ENCODE results near the gene MYO6. TPM values are rescaled to one million over a fixed set of nuclear protein-coding genes. Genes with fewer than 3 reads are reported as not detected.

The MYO6 gene
- polyA plus RNA-seq, 1 donor (not counting 4 experiments of a cell fraction or from before 2014, with no cell fraction given): 24.5 TPM

GRCh38 chr6:75864446-75864845 lies 115.4 kb downstream of the MYO6 start:
- no peaks in the 10 kb centered on the region for H4K20me1 ChIP-seq (ENCODE audit: control insufficient read depth, extremely low read depth, insufficient read depth, low read length)
- H3K9me3 ChIP-seq (ENCODE audit: control insufficient read depth, low read depth, low read length): no peaks in the 10 kb centered on the region
- no peaks in the 10 kb centered on the region for H3K4me1 ChIP-seq (ENCODE audit: control insufficient read depth, extremely low read depth, insufficient read depth, low read length)
- dilution Hi-C loops (cut with MboI; ENCODE audit: extremely low pct_ligation_motif_present, low sequenced_read_pairs): no loop called here
- H3K9ac ChIP-seq (ENCODE audit: control insufficient read depth, extremely low read depth, insufficient read depth, low read length): no peak overlapping the region
- H2AFZ ChIP-seq (ENCODE audit: control insufficient read depth, low read length): no peak overlapping the region
- H3K36me3 ChIP-seq (ENCODE audit: control insufficient read depth in 2 of 2, extremely low read depth in 1 of 2, insufficient read depth in 2 of 2, low read length in 2 of 2): peaks cover 0 to 10% of the 10 kb centered on the region in 2 experiments
- no peak overlapping the region for H3K27ac ChIP-seq (ENCODE audit: control insufficient read depth, insufficient read depth, low read length)
- no peak overlapping the region for H3K4me3 ChIP-seq (ENCODE audit: control insufficient read depth in 2 of 3, extremely low read depth in 1 of 3, insufficient read depth in 2 of 3, low read depth in 1 of 3, low read length in 3 of 3)
- no peaks in the 10 kb centered on the region for H3K27me3 ChIP-seq (ENCODE audit: control insufficient read depth, extremely low read depth, insufficient read depth, low read length)
- TF ChIP-seq EZH2 (IDR thresholded peaks at IDR 0.05; ENCODE audit: low read length) (no peak), CTCF (optimal IDR thresholded peaks at IDR 0.05 in 1 of 3, IDR thresholded peaks at IDR 0.05 in 1 of 3, conservative IDR thresholded peaks at IDR 0.05 in 1 of 3; ENCODE audit: extremely low read depth in 1 of 3, insufficient read depth in 2 of 3, low read length in 3 of 3) (no peak)
- no peaks in the 10 kb centered on the region for H3K9me1 ChIP-seq (ENCODE audit: control insufficient read depth, extremely low read depth, insufficient read depth, low read length)
- DNase-seq (ENCODE audit: low read depth, low spot score) (no peak), FAIRE-seq (no peak)
- no peak overlapping the region for H3K4me2 ChIP-seq (ENCODE audit: control insufficient read depth, extremely low read depth, insufficient read depth, low read depth, low read length)
- H3K79me2 ChIP-seq (ENCODE audit: control insufficient read depth, insufficient read depth, low read length): no peaks in the 10 kb centered on the region

GRCh38 chr6:75870389-75870788 lies 121.3 kb downstream of the MYO6 start:
- no peak overlapping the region for H3K27ac ChIP-seq (ENCODE audit: control insufficient read depth, insufficient read depth, low read length)
- FAIRE-seq: no peak
- no peaks in the 10 kb centered on the region for H3K4me1 ChIP-seq (ENCODE audit: control insufficient read depth, extremely low read depth, insufficient read depth, low read length)
- peaks cover 3 to 12% of the 10 kb centered on the region in 2 experiments for H3K36me3 ChIP-seq (ENCODE audit: control insufficient read depth in 2 of 2, extremely low read depth in 1 of 2, insufficient read depth in 2 of 2, low read length in 2 of 2)
- H3K9me1 ChIP-seq (ENCODE audit: control insufficient read depth, extremely low read depth, insufficient read depth, low read length): no peaks in the 10 kb centered on the region
- H3K4me2 ChIP-seq (ENCODE audit: control insufficient read depth, extremely low read depth, insufficient read depth, low read depth, low read length): no peak overlapping the region
- H3K4me3 ChIP-seq (ENCODE audit: control insufficient read depth in 2 of 3, extremely low read depth in 1 of 3, insufficient read depth in 2 of 3, low read depth in 1 of 3, low read length in 3 of 3): no peak overlapping the region
- no peaks in the 10 kb centered on the region for H4K20me1 ChIP-seq (ENCODE audit: control insufficient read depth, extremely low read depth, insufficient read depth, low read length)
- no peaks in the 10 kb centered on the region for H3K27me3 ChIP-seq (ENCODE audit: control insufficient read depth, extremely low read depth, insufficient read depth, low read length)
- H3K9me3 ChIP-seq (ENCODE audit: control insufficient read depth, low read depth, low read length): no peaks in the 10 kb centered on the region
- dilution Hi-C loops (cut with MboI; ENCODE audit: extremely low pct_ligation_motif_present, low sequenced_read_pairs): no loop called here
- TF ChIP-seq CTCF (optimal IDR thresholded peaks at IDR 0.05 in 1 of 3, IDR thresholded peaks at IDR 0.05 in 1 of 3, conservative IDR thresholded peaks at IDR 0.05 in 1 of 3; ENCODE audit: extremely low read depth in 1 of 3, insufficient read depth in 2 of 3, low read length in 3 of 3): no peak
- no peak for TF ChIP-seq EZH2 (IDR thresholded peaks at IDR 0.05; ENCODE audit: low read length)
- H3K79me2 ChIP-seq (ENCODE audit: control insufficient read depth, insufficient read depth, low read length): no peaks in the 10 kb centered on the region
- no peak overlapping the region for H2AFZ ChIP-seq (ENCODE audit: control insufficient read depth, low read length)
- no peak overlapping the region for H3K9ac ChIP-seq (ENCODE audit: control insufficient read depth, extremely low read depth, insufficient read depth, low read length)
- no peak for DNase-seq (ENCODE audit: low read depth, low spot score)
